GM12872 (cell line): ENCODE results near the gene HOXA13.

Source experiments
- CTCF ChIP-seq: IDR thresholded peaks from 3 replicates; pipeline ENCODE4 v1.5.1; 2011; ENCODE audit warnings: low read depth, mild to moderate bottlenecking, low read length, moderate library complexity; ENCODE audit not compliant: insufficient read depth

HOXA13 gene

GRCh38 chr7:27149842-27150567, 49.9 kb downstream of the HOXA13 start:
- TF ChIP-seq CTCF, result no peak

GRCh38 chr7:27148756-27149641, 50.9 kb downstream of the HOXA13 start:
- no peak for TF ChIP-seq CTCF

GRCh38 chr7:27148031-27148755, 51.7 kb downstream of the HOXA13 start:
- TF ChIP-seq CTCF, result no peak

- TF ChIP-seq CTCF, result no peak
These were observed 52.5 kb downstream of the HOXA13 start, which contains the start of gene HOXA6 for GRCh38 chr7:27147199-27148030. HOXA6 (minus strand) TSS chr7:27147774; CDS start chr7:27147749, 25 bp downstream.

GRCh38 chr7:27146491-27147198, 53.2 kb downstream of the HOXA13 start:
- no peak for TF ChIP-seq CTCF

GRCh38 chr7:27145914-27146412, 53.9 kb downstream of the HOXA13 start:
- TF ChIP-seq CTCF, result no peak
